Tibial nerve (tissue), 4 donors: Measurements from ENCODE around the gene CACNA1E.

Source experiments
- CTCF ChIP-seq, 5 experiments: fragments of 200-600 bp in 3 of 5; fragments of 450-650 bp in 2 of 5; sonication (generic) in 3 of 5; IDR thresholded peaks; one replicate each; pipeline ENCODE4 v1.5.1; 2016 to 2019; ENCODE audit warnings: antibody characterized with exemption in 5 of 5, mild to moderate bottlenecking in 3 of 5, moderate library complexity in 2 of 5
- EP300 ChIP-seq, 2 donors: sonication (generic); formaldehyde crosslinking; IDR thresholded peaks; one replicate each; pipeline ENCODE4 v1.6.1; 2017; ENCODE audit warnings: antibody characterized with exemption in 2 of 2, mild to moderate bottlenecking in 1 of 2

GRCh38 chr1:181846681-181847080, 363.4 kb downstream of the CACNA1E start:
- TF ChIP-seq CTCF (IDR thresholded peaks at IDR 0.05) = no peak
- TF ChIP-seq EP300 (IDR thresholded peaks at IDR 0.05) = no peak
